ENCODE measurements around the gene DKK3.

DNA sequence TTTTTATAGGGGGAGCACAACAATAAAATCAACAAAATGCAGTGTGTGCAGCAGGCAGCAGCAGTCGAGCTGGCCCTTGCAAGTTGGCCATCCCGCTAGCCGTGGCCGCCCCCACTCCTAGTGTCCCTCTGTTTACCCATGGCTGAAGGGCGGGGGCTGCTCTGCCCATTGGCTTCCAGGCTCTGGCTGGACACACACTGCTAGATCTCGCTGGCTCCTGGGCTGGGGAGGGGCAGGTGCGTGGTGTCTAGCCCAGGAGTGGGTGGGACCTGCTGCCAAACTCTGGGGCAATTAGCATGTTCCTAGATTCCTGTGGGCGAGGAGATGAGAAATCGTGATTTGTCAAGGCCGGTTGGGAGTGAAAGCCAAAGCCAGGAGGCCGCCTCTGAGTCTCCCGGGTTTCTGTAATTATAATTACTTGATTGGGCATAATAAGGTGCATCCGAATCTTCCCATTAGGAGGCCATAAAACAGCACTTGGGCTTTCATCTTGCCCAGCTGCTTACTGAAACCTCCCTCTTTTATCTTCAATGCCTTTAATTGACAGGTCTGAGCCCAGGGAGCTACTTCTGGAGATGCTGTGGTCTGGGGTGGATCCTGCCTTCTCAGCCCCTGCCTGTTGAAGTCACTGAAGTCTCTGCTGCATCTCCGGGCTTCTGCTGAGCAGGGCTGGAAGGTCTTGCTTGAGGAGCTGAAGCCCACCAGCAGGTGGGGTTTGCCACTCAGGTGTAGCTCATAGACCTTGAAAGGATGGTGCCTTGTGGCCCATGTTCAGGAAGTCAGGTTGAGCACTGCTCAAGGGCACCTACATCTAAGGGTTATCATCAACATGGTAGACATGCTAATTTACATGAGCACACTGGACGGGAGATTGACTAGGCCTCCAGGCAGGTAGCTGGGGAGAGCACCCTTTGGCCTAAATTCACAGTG, 44.5 kb upstream of the DKK3 start:
- TF ChIP-seq ZNF274 (IDR thresholded peaks at IDR 0.05; ENCODE audit: low read depth, low read length) = no peak
- no peak for TF ChIP-seq YY1 (IDR thresholded peaks at IDR 0.05; ENCODE audit: insufficient read depth, insufficient read length)
- no peak for TF ChIP-seq SUZ12 (IDR thresholded peaks at IDR 0.05; ENCODE audit: extremely low read depth, insufficient read depth, insufficient read length)
